Right hindlimb (tissue), 1 donor: Measurements from ENCODE around the gene NKIRAS2.
"Not testable (repeated sequence)": the region's sequence is repeated elsewhere in the genome, so short reads cannot be mapped to it uniquely, and the experiment has no call there.

ENCODE experiments used
- DNase-seq: peaks from one replicate; pipeline ENCODE4 v3.0.0-alpha.2; 2018

NKIRAS2 gene

DNA sequence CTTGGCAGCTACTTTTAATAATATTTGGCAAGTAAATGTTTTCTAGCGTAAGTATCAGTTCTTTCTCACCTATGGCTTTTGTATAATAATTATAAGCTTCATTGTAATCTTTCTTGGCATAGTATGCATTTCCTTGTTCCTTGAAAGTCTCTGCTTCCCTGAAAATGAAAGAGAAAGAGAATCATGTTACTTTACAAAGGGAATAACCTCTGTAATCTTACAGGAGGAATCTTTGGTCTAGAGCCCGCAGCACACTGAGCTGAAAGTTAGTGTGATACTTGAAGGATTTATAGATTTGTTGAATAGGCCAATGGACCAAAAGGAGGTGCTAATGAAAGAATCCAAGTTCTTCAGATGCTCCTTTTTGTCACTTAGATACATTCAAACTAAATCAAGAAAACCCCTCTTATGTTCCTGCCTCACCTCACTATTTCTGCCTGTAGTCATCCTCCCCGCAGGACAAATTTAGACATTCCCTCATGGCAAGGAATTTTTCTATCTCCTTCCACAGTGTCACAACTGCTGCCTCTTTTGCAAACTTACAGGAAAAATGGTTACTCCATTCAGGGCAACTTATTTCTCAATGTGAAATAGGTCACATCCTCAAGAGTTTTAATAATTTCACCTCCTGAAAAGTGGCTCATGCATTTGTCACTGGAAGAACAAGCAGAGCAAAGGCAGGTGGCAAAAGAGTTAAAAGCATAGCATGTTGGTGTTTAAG is 19.3 kb upstream of the NKIRAS2 start:
- DNase-seq: no peak

DNA sequence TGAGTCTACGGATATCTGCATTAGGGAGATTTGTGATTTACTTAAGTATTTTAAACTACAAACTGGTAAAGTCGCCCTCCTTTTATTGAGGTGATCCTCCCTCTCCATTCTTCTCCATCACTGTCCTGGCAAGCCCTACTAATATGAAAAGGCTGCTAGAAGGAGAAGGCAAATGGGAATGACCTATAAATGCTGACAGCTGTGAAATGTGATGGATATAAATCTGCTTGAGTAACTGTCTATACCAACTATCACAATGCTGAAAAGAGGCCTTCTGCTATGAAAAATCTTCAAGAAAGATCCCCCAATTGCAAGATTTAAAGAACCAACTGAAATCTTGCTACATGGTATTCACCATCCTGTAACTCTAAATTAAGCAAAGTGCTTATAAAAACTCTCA is 18.2 kb upstream of the NKIRAS2 start:
- DNase-seq: no peak

DNA sequence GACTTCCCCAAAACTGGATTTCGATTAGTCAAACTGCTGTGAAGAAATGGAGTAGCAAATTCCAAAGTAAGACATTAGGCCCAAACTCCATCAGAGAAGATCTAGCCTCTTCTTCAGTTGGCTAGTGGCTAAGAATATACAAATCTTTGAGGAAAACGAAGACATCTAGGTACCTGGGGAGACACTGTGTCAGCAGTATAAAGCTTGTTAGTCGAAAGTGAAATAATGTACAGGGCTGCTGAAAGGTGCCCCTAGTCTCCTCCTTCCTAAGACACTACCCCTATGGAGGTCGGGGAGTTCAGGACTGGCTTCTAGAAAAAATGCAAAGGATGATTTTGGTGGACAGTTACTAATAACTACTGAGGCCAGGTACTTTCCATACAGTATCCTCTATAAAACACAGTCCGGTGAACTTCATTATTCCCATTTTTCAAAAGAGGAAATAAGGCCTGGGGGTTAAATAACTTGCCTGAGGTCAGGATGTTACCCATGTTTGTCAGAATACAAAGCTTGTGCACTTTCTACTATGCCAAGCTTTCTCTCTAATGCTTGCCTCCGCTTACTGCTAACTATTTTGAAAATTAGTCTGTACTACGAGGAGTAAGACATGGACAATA is 17.6 kb upstream of the NKIRAS2 start:
- DNase-seq: no peak

DNA sequence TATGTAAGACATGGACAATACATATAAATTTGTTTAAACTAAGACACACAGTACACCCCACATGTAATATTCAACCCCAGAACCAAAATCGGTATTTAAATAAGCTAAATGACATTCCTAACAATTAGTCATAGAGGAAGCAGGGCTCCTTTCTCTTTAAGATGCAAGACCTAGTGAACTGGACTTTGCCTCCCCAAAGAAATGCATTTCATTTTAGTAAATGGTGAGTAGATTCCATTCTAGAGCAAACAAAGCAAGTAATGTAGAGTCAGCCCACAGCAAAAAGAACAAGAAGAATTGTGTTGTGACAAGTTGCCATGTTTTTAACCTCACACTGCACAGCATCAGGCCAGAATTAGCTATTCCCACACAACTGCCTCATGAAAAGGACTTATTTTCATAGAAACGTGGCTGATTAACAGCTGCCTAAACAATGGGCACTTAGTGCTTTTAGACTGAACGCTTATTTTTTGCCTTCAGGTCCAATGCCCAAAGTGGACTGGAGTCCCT is 17.0 kb upstream of the NKIRAS2 start:
- no peak for DNase-seq

DNA sequence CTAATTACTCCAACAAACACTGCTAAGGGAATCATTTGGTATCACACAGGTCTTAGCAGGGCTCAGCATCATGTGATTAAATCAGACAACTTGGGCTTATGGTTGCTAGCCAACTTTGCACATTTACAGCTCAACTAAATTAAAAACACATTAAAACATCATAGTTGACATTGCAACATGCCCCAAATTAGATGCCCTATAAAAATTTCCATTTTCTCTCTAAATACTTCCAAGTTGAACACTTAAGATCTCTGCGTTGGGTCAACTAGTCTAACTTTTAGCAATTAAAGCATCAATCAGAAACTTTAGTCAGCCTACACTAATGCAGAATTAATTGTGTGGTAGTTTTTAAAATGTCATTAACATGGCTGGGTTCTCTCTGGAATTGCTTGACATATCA is 14.7 kb upstream of the NKIRAS2 start:
- DNase-seq: no peak

DNA sequence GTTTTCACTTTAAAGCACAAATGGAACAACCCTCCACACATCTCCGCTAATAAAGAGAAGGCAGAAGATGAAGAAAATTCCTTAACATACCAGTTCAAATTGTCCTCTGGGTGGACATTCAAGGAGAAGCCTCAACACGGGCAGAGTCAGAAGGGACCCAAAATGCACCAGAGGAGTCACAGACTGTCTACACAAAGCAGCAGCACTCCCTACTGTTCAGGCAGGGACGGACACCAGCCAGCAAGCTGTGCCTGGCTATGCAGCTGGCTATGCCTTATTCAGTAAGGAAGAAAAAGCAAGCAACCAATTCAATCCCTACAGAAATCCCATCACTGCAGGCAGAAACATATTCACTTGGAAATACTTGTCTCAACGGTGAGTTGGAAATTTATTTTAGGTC is 10.7 kb upstream of the NKIRAS2 start:
- DNase-seq: no peak

DNA sequence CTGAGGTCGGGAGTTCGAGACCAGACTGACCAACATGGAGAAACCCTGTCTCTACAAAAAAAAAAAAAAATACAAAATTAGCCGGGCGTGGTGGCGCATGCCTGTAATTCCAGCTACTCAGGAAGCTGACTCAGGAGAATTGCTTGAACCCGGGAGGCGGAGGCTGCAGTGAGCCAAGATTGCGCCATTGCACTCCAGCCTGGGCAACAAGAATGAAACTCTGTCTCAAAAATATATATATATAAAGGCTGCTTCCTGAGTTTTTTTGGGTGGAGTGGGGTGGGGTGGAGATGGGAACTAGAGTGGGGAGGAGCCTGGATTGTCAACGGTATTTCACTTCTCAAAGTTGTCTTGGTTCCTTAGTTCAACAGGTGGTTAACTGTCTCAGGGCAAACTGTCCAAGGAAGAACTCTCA is 9.6 kb upstream of the NKIRAS2 start:
- not testable (repeated sequence) for DNase-seq

DNA sequence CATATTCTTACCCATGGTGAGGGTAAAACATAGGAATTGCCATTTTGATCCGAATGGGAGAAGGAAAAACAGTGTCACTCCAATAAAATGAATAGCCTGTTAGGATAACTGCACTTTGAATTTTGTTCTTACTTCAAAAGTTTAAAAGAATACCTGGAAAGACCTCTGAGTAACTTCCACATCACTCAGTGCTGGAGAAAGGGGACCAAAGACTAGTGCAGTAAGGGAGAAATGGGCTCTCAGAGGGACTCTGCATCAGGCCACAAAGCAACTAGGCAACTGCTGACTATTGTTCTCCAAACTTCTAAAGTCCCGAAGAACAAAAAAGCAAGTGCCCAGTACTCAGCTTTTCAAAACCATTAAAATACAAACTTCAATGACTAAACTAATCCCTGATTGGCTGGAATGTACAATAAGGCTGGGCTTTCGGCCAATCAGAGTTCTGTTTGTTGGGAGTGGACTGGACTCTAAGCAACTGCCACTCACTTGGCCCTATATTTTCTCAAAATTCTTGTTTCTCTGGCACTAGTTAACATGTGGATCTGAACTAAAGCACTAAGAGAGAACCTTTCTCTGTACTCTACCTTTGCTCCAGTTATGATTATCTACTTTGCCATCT is 8.9 kb upstream of the NKIRAS2 start:
- DNase-seq: no peak

DNA sequence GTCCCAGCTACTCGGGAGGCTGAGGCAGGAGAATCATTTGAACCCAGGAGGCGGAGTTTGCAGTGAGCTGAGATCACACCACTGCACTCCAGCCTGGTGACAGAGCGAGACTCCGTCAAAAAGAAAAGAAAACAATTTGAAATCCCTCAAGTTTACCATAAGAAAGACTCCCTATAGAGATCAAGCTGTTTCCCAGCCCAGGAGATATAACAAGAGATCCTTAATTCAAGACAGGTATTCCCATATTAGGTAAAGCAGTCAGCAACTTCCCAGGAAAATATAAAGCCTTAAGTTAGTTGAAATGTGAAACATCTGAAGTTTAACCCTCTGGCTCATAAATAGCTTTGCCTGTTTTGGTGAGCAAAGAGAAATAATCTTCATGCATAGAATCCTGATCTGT is 7.5 kb upstream of the NKIRAS2 start:
- DNase-seq: not testable (repeated sequence)

DNA sequence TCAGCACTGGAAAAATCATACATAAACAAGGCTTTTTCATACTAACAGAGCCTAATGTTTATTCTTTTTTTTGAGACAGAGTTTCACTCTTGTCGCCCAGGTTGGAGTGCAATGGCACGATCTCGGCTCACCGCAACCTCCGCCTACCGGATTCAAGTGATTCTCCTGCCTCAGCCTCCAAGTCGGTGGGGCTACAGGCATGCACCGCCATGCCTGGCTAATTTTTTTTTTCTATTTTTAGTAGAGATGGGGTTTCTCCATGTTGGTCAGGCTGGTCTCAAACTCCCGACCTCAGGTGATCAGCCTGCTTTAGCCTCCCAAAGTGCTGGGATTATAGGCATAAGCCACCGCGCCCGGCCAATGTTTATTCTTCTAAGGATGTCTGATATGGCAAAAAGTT is 6.2 kb upstream of the NKIRAS2 start:
- DNase-seq: not testable (repeated sequence)

DNA sequence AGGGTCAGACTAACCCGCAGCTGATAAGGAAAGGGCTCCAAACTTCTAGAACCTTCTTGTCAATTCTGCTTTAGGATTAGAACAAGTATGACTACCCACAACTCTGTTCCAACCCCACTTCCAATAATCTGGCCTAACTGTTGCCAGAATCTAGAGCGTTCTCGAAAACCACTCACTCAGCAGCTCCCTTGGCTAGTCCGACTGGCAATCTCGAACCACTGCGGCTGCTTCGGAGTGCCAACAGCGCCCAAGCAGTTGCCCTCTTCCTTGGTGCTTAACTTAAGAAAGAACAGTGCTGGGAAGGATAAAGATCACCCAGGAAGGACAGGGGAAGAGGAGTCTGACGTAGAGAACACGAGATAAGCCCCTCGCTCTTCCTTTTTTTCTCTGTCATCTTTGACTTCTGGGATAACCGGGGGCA is 3.5 kb upstream of the NKIRAS2 start:
- DNase-seq: no peak

DNA sequence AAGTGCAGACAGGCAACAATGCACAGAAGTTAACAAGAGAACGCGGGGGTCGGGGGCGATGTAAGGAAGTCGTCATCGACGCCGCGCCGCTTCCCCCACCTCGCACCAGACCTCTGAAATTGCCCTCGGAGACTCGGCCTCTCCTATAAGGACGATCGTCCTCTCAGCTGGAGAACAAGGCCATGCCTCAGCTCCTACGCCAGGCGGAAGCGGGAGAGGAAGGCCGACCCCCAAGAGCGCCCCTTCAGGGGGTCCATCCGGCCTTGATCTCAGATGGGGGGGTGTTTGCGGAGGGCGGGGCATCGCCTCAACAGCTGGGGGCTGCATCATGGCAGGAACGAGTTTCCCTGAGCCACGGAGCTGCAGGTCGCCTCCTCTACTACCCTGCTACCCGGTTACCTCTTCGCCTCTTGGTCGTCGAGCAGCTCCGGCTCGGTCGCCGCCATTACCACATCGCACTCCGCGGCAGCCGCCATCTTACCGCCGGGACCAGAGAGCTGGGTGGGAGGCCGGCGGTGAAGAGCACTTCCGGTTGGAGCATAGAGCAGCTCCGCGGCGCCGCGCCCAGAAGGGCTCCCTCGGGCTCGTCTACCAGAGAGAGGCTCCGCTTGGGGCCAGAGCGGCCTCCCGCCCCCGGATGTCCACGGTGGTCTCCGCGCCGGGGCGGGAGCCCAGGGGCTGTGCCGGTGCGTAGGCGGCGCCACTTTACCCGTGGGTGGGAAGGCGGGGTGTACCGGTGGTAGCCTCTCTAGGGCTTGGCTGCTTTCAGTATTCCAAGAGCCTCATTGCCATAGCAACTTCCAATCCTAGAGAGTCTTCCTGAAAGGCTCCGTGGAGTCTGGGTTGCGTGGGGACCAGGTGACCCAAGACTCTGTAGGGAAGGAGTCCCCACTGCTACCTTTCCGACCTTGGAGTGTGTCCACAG is 2.7 kb upstream of the NKIRAS2 start, which contains the start of gene DNAJC7:
Gene DNAJC7 (minus strand): TSS at position 499 of the 925 bp plus-strand sequence. CDS start 23 bp downstream, at position 476.
- peak; percentile 96 for DNase-seq

DNA sequence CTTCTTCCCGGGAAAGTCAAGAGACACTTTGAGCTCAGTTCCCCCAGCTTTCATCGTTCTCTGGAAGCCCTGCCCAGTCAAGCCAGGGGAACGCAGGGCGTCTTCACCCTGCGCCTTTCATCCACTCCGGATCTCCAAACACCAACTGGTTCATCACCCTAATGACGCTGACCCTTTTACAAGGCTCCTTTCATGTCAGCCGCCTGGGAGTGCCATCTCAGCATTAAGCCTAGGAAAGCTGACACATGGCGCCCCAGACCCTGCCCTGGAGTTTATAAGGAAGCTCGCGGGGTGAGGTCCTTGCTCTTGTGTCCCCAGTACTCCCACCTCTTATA is 2.1 kb upstream of the NKIRAS2 start:
- DNase-seq: peak; percentile 44

DNA sequence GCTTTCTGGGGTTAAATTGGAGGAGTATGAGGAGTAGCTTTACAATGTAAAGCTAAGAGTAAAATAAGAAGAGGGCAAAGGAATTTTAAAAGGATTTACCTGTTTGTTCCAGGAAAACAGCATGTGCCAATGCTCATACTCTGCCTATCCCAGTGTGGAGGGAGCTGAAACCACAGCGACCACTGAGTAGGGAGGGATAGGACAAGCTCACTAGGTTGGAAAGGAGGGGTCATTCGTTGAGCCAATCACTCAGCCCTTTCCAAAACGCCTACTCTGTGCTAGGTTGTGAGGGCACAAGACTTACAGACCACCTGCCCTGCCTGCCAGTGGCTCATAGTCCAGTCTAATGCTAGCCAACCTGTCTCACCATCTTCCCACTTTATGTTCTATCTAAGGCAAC is 1.6 kb upstream of the NKIRAS2 start:
- DNase-seq: no peak

DNA sequence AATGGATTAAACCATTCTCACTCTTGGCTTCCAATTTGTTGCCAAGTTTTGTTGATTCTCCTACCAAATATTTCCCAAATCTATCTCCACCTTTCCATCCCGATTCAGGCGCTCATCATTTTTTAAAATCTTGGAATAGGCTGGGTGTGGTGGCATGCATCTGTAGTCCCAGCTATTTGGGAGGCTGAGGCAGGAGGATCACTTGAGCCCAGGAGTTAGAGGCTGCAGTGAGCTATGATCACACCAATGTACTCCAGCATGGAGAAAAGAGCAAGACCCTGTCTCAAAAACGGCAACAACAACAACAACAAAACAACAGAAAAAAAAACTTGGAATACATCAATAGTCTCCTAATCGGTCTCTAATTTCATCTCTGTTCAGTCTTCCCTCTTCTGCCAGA is 902 bp upstream of the NKIRAS2 start:
- no peak for DNase-seq

DNA sequence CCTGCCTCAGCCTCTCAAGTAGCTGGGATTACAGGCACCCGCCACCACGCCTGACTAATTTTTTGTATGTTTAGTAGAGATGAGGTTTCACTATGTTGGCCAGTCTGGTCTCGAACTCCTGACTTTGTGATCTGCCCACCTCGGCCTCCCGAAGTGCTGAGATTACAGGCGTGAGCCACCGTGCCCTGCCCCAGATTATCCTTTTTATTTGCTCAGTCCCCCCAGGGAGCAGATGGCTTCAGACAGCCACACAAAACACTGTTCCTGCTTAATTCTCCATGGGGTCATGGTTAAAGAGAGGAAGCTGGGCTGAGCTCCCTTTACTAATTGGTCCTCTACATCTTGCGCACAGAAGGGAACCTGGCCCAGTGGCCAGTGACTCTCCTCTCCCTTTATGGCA is 955 bp downstream of the NKIRAS2 start:
- DNase-seq: not testable (repeated sequence)

DNA sequence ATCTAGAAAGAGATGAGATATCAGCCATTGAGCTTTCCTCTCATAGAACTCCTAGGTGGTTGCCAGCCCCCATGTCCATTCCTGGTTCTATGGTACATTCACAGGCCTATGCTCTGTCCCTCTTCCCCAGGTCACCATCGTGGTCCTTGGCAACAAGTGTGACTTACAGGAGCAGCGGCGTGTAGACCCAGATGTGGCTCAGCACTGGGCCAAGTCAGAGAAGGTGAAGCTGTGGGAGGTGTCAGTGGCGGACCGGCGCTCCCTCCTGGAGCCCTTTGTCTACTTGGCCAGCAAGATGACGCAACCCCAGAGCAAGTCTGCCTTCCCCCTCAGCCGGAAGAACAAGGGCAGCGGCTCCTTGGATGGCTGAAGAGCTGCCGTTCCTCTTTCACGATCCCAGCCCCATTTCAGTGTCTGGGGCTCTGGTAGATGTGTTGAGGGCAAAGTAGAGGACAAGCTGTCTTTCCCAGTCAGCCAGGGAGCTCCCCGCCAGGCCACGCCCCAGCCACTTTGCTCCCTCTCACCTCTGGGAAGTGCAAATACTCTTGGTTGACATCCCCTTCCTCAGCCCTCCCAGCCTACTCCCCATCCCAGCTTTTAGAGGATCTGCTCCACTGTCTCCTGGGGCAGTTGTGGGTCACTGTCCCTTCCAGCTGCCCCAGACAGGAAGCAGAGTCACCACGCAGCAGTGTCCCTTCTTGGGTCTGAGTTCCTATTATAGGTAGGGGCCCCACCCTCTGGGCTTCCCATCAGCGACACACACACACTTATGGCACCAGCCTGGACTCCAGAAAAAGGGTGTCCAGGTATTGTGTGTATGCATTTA is 3.8 kb downstream of the NKIRAS2 start:
- DNase-seq: no peak

DNA sequence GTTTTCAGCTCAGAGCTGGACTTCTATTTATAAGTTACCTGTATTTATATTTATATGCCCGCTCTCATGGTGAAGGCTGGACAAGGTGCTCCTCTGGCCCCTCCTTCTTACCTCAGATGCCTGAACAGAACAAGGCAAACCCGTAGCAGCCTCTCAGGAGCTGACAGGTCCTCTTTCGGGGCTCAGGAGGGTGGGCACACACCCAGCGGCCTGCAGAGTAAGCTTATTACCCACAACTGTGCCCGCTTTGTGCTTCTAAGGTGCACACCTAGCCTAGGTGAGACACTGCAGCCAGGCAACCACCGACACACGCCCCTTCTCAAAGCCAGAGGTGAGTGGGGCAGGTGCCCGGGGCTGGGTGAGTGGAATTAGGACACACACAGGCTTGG is 5.3 kb downstream of the NKIRAS2 start:
- no peak for DNase-seq

DNA sequence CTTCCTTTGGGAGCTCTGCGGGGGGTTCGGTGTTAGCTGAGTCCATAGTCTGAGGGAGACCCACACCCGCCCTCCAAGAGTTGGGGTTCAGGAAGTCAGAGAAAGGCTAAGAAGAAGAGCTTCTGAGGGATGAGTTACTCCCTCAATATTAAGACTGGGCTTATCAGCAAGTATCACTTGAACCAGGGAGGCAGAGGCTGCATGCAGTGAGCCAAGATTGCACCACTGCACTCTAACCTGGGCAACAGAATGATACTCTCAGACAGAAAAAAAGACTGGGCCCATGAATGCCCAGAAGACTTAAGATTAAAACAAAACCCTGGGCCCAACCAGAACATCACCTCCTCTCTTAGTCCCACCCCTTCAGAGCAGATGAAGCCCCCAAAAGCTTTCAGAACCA is 6.0 kb downstream of the NKIRAS2 start:
- no peak for DNase-seq

DNA sequence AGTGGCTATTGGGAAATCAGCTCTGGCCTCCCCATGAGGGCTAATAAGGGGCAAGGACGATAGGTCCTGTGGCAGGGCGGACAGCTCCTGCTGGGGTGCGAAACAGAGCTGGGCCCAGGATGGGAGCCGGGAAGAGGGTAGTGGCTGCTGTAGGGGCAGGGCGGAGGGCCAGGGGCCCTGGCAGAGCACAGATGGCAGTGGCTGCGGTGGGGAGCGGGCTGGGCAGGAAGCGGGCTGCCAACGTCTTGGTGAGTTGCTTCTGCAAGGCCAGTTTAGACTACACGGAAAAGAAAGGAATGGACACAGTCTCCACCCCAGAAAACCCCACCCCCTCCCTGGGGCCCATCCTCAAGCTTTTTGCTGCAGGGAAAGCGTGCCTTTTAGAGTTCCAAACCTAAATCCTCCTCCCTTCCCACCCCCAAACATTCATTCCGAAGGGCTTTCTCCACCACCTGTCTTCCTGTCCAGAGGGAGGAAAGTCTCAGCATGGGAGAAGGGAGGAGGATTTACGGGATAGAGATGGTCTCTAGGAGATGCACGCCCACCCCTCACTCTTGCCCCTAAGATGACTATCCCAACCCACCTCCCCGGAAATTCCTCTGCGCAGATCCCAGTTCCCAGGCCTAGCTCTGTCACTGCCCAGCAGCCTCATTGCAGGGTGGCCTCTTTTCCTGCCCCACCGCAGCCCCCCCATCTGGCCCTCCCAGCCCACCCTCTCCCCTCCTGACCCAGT is 7.1 kb downstream of the NKIRAS2 start:
- DNase-seq: peak; percentile 57

DNA sequence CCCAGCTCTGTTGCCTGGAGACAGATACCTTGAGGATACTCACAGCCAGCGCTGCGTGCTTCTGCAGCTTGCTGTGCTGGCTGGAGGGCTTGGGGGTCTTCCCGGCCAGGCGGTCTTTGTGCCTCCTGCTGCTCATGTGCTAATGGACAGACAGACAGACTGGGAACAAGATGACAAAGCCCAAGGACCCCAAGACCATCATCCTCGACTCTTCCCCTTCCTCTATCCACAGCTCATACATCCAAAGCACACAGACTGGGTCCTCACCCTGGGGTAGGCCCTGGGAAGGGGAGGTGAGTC is 7.7 kb downstream of the NKIRAS2 start:
- DNase-seq: no peak
